Hepatocyte (in vitro differentiated cells): ENCODE data around the gene TRIM61. TPM values are rescaled to one million over a fixed set of nuclear protein-coding genes. Genes with fewer than 3 reads are reported as not detected.
"Not testable (repeated sequence)": the region's sequence is repeated elsewhere in the genome, so short reads cannot be mapped to it uniquely, and the experiment has no call there.

Experiments
- DNase-seq: peaks from one replicate; pipeline ENCODE4 v3.0.0-alpha.2; 2016; ENCODE audit warnings: low spot score
- H2AFZ ChIP-seq: fragments of 200-600 bp; sonication (generic); 2 replicates; pipeline ENCODE4 v1.6.0; 2016; ENCODE audit warnings: antibody characterized with exemption, mild to moderate bottlenecking
- H3K27ac ChIP-seq: fragments of 200-600 bp; sonication (generic); 2 replicates; pipeline ENCODE4 v1.5.1; 2016; ENCODE audit warnings: mild to moderate bottlenecking
- H3K27me3 ChIP-seq: fragments of 200-600 bp; sonication (generic); 2 replicates; pipeline ENCODE4 v1.6.1; 2016
- H3K36me3 ChIP-seq: fragments of 200-600 bp; sonication (generic); replicated peaks from 2 replicates; pipeline ENCODE4 v1.5.1; 2016; ENCODE audit warnings: low read depth; ENCODE audit not compliant: insufficient read depth
- H3K4me1 ChIP-seq: fragments of 200-600 bp; sonication (generic); 2 replicates; pipeline ENCODE4 v1.5.1; 2016; ENCODE audit warnings: mild to moderate bottlenecking, moderate library complexity; ENCODE audit not compliant: insufficient read depth
- H3K4me2 ChIP-seq: fragments of 200-600 bp; sonication (generic); 2 replicates; pipeline ENCODE4 v1.6.0; 2016
- H3K4me3 ChIP-seq: fragments of 200-600 bp; sonication (generic); 2 replicates; pipeline ENCODE4 v1.5.1; 2016; ENCODE audit warnings: mild to moderate bottlenecking
- H3K79me2 ChIP-seq: fragments of 200-600 bp; sonication (generic); 2 replicates; pipeline ENCODE4 v1.6.0; 2017; ENCODE audit warnings: mild to moderate bottlenecking
- H3K9me2 ChIP-seq: fragments of 200-600 bp; sonication (generic); replicated peaks from 2 replicates; pipeline ENCODE4 v1.6.0; 2017; ENCODE audit warnings: mild to moderate bottlenecking; ENCODE audit not compliant: insufficient read depth
- H3K9me3 ChIP-seq: fragments of 200-600 bp; sonication (generic); 2 replicates; pipeline ENCODE4 v1.5.1; 2016; ENCODE audit warnings: low read depth, mild to moderate bottlenecking
- H4K20me1 ChIP-seq: fragments of 200-600 bp; sonication (generic); 2 replicates; pipeline ENCODE4 v1.6.0; 2016; ENCODE audit warnings: mild to moderate bottlenecking; ENCODE audit not compliant: insufficient read depth, poor library complexity, severe bottlenecking
- EZH2 ChIP-seq: fragments of 200-600 bp; sonication (generic); IDR thresholded peaks from 2 replicates; pipeline ENCODE4 v1.6.1; 2016; ENCODE audit warnings: antibody characterized with exemption, mild to moderate bottlenecking, borderline replicate concordance
- EZH2phosphoT487 ChIP-seq: fragments of 200-600 bp; sonication (generic); IDR thresholded peaks from one replicate; pipeline ENCODE4 v1.6.1; 2018; ENCODE audit warnings: antibody characterized with exemption, mild to moderate bottlenecking, low read depth, moderate library complexity; ENCODE audit not compliant: unreplicated experiment, severe bottlenecking
- WGBS: methylation state at CpG from one replicate; pipeline ENCODE4 v1.1.6; 2016; ENCODE audit warnings: low lambda C conversion rate; ENCODE audit errors: missing lambda C conversion rate; 5-methylcytosine and 5-hydroxymethylcytosine counted together
- polyA plus RNA-seq: library from polyadenylated mRNA; unstranded; fragments of >200 nt; fragmentation: Nextera tagmentation; extraction: Ambion mirVana; gene quantifications from 2 replicates; pipeline ENCODE4 v1.2.1, GENCODE V29; 2016
- total RNA-seq: library from RNA; depleted of rRNA; stranded (reverse); fragments of >200 nt; gene quantifications from 2 replicates; pipeline ENCODE4 v1.2.3, GENCODE V29; 2014
- TF ChIP-seq, protein P1 (sequence below): fragments of 200-600 bp; sonication (generic); IDR thresholded peaks from 2 replicates; pipeline ENCODE4 v1.5.1; 2016; ENCODE audit warnings: antibody characterized with exemption, mild to moderate bottlenecking; ENCODE audit not compliant: poor library complexity

TRIM61 gene
- total and polyA plus RNA-seq, 2 experiments from 2014 or later = not detected

DNA sequence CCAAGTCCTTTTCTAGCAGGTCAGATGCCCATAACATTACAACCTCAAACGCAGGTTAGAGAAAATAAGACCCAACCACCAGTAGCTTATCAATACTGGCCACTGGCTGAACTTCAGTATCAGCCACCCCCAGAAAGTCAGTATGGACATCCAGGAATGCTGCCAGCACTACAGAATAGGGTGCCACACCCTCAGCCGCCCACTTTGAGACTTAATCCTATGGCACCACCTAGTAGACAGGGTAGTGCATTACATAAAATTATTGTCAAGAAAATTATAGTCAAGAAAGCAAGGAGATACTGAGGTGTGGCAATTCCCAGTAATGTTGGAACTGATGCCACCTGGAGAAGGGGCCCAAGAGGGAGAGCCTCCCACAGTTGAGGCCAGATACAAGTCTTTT is 19.9 kb upstream of the TRIM61 start:
- H3K9me3 ChIP-seq = no peaks in the 10 kb centered on the region
- H3K27ac ChIP-seq = no peak overlapping the region
- no peak for DNase-seq
- no peaks in the 10 kb centered on the region for H3K4me1 ChIP-seq
- H2AFZ ChIP-seq = no peak overlapping the region
- H3K36me3 ChIP-seq = no peaks in the 10 kb centered on the region
- no peaks in the 10 kb centered on the region for H3K9me2 ChIP-seq
- 94% methylated on average over 2 of the region's 2 CpGs for WGBS
- H3K4me3 ChIP-seq = no peak overlapping the region
- H4K20me1 ChIP-seq = no peaks in the 10 kb centered on the region
- no peaks in the 10 kb centered on the region for H3K79me2 ChIP-seq
- no peak for TF ChIP-seq EZH2
- TF ChIP-seq, protein P1, sequence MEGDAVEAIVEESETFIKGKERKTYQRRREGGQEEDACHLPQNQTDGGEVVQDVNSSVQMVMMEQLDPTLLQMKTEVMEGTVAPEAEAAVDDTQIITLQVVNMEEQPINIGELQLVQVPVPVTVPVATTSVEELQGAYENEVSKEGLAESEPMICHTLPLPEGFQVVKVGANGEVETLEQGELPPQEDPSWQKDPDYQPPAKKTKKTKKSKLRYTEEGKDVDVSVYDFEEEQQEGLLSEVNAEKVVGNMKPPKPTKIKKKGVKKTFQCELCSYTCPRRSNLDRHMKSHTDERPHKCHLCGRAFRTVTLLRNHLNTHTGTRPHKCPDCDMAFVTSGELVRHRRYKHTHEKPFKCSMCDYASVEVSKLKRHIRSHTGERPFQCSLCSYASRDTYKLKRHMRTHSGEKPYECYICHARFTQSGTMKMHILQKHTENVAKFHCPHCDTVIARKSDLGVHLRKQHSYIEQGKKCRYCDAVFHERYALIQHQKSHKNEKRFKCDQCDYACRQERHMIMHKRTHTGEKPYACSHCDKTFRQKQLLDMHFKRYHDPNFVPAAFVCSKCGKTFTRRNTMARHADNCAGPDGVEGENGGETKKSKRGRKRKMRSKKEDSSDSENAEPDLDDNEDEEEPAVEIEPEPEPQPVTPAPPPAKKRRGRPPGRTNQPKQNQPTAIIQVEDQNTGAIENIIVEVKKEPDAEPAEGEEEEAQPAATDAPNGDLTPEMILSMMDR = peak; percentile 2
- no peak overlapping the region for H3K4me2 ChIP-seq
- H3K27me3 ChIP-seq = no peaks in the 10 kb centered on the region

DNA sequence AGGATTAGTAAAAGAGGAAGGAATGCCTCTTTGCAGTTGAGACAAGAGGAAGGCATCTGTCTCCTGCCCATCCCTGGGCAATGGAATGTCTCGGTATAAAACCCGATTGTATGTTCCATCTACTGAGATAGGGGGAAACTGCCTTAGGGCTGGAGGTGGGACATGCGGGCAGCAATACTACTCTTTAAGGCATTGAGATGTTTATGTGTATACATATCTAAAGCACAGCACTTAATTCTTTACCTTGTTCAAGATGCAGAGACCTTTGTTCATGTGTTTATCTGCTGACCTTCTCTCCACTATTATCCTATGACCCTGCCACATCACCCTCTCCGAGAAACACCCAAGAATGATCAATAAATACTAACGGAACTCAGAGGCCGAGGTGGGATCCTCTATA is 18.7 kb upstream of the TRIM61 start:
- H3K27me3 ChIP-seq, H3K4me1 ChIP-seq, H3K4me2 ChIP-seq, DNase-seq, H3K9me2 ChIP-seq, H3K4me3 ChIP-seq, H4K20me1 ChIP-seq, H3K79me2 ChIP-seq, H2AFZ ChIP-seq, H3K27ac ChIP-seq, H3K36me3 ChIP-seq, H3K9me3 ChIP-seq: not testable (repeated sequence)
- WGBS = 78% methylated on average over 6 of the region's 6 CpGs

DNA sequence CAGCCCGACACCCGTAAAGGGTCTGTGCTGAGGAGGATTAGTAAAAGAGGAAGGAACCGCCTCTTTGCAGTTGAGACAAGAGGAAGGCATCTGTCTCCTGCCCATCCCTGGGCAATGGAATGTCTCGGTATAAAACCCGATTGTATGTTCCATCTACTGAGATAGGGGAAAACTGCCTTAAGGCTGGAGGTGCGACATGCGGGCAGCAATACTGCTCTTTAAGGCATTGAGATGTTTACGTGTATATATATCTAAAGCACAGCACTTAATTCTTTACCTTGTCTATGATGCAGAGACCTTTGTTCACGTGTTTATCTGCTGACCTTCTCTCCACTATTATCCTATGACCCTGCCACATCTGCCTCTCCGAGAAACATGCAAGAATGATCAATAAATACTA is 13.3 kb upstream of the TRIM61 start:
- not testable (repeated sequence) for H3K27ac ChIP-seq, H3K4me2 ChIP-seq, H2AFZ ChIP-seq, H3K79me2 ChIP-seq, DNase-seq, H3K9me3 ChIP-seq, H3K4me1 ChIP-seq, H3K36me3 ChIP-seq, H3K27me3 ChIP-seq, H3K9me2 ChIP-seq, H3K4me3 ChIP-seq, H4K20me1 ChIP-seq
- WGBS = 78% methylated on average over 10 of the region's 10 CpGs

DNA sequence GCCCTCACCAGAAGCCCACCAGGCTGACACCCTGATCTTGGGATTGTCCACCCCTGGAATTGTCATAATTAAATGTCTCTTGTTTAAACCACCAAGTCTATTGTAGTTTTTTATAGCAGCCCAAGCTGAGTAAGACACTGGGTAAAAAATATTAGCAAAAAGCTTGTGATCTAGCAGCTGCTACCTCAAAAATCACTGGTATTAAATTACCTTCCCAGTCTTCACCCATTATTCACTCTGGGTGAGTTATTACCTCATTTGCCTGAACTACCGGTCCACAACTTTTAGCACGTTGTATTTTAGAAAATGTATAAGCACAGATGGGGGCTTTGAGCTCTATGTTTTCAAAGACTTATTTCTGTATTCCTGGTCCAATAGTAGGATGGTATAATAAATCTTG is 12.0 kb upstream of the TRIM61 start:
- Histone ChIP-seq H3K9me2 (no peaks in the 10 kb centered on the region), H4K20me1 (no peaks in the 10 kb centered on the region), H3K4me2 (no peak overlapping the region), H2AFZ (no peak overlapping the region), H3K4me1 (no peaks in the 10 kb centered on the region), H3K79me2 (no peaks in the 10 kb centered on the region), H3K4me3 (no peak overlapping the region), H3K9me3 (no peaks in the 10 kb centered on the region), H3K27ac (no peak overlapping the region), H3K36me3 (no peaks in the 10 kb centered on the region), H3K27me3 (no peaks in the 10 kb centered on the region)
- WGBS = 82% methylated on average over 2 of the region's 2 CpGs
- no peak for DNase-seq
- TF ChIP-seq EZH2phosphoT487 (no peak), EZH2 (no peak)
- TF ChIP-seq, protein P1 = no peak

DNA sequence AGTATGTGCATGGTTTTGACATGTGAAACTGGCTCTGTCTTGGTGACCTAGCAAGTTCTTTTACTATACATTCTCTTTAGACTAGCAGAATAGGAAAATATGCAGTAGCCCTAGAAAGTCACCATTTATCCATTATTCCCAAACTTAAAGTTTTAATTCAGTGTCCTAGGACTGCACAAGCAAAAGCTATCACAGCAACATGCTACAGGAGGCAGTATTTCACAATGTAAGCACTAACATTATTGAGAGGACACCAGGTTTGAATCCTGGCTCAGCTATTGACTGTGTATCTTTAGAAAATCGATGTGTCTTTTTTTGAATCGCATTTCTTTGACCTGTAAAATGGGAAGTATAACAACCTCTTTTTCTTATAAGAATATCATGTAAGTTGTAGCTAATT is 5.5 kb downstream of the TRIM61 start:
- H3K9me2 ChIP-seq, H3K4me2 ChIP-seq, H4K20me1 ChIP-seq, H3K4me1 ChIP-seq, H3K27me3 ChIP-seq, H3K27ac ChIP-seq, H3K4me3 ChIP-seq, H3K79me2 ChIP-seq, H3K36me3 ChIP-seq, H3K9me3 ChIP-seq, DNase-seq, H2AFZ ChIP-seq: not testable (repeated sequence)
- WGBS = 93% methylated on average over 2 of the region's 2 CpGs
